CD4-positive, alpha-beta T cell (primary cell): ENCODE measurements around the gene INMT. TPM values are rescaled to one million over a fixed set of nuclear protein-coding genes. Genes with fewer than 3 reads are reported as not detected.

Experiments used
- ATAC-seq: fragments of 200-7000 bp; cut with Tn5 transposase; one replicate; pipeline ENCODE4 v1.10.0; 2022; ENCODE audit warnings: mild to moderate bottlenecking; ENCODE audit not compliant: poor library complexity
- CTCF ChIA-PET: fragments of 350-600 bp; sonication (Branson Sonifier 250); formaldehyde crosslinking; loops from one replicate; lab custom pipeline; 2021; ENCODE audit warnings: antibody characterized with exemption, inconsistent platforms; lab: Charles Lee
- POLR2A ChIA-PET: fragments of 350-600 bp; sonication (Branson Sonifier 250); formaldehyde crosslinking; loops from one replicate; lab custom pipeline; 2021; ENCODE audit warnings: antibody characterized with exemption, inconsistent platforms; lab: Charles Lee
- DNase-seq, 14 experiments: peaks; one replicate each; pipeline ENCODE4 v3.0.0-alpha.2; 2013 to 2020; ENCODE audit warnings: mixed read lengths in 2 of 14
- H3K27ac ChIP-seq, 2 donors: one replicate each; pipeline versions ENCODE4 v1.5.1 to v1.7.0; 2013; ENCODE audit warnings: low read length in 2 of 2, low read depth in 1 of 2, mild to moderate bottlenecking in 1 of 2
- H3K27me3 ChIP-seq, 2 experiments: 1 replicate in 1 of 2; 2 replicates in 1 of 2; pipeline versions ENCODE4 v1.6.1 to v1.7.0; 2013; ENCODE audit warnings: low read length in 2 of 2, control low read depth in 1 of 2, mild to moderate bottlenecking in 1 of 2, moderate library complexity in 1 of 2; ENCODE audit not compliant: insufficient read depth in 2 of 2, control insufficient read depth in 1 of 2
- H3K36me3 ChIP-seq: one replicate; pipeline ENCODE4 v1.6.1; 2013; ENCODE audit warnings: low read length, control low read depth; ENCODE audit not compliant: insufficient read depth
- H3K4me1 ChIP-seq: one replicate; pipeline ENCODE4 v1.6.1; 2013; ENCODE audit warnings: low read length, control low read depth; ENCODE audit not compliant: insufficient read depth
- H3K4me3 ChIP-seq: one replicate; pipeline ENCODE4 v1.5.1; 2013; ENCODE audit warnings: mild to moderate bottlenecking, low read length, moderate library complexity
- H3K9me3 ChIP-seq, 2 experiments: 1 replicate in 1 of 2; 2 replicates in 1 of 2; pipeline versions ENCODE4 v1.6.1 to v1.7.0; 2013; ENCODE audit warnings: low read length in 2 of 2, mild to moderate bottlenecking in 2 of 2, control low read depth in 1 of 2, moderate library complexity in 1 of 2; ENCODE audit not compliant: control insufficient read depth in 1 of 2, insufficient read depth in 1 of 2
- H3K27ac Mint-ChIP-seq: one replicate; pipeline ENCODE4 v1.8.0; 2020; ENCODE audit warnings: mixed read lengths
- H3K27me3 Mint-ChIP-seq: one replicate; pipeline ENCODE4 v1.8.0; 2021; ENCODE audit warnings: mixed read lengths
- H3K36me3 Mint-ChIP-seq: one replicate; pipeline ENCODE4 v1.8.0; 2021; ENCODE audit warnings: low read depth, mixed read lengths
- H3K4me1 Mint-ChIP-seq: one replicate; pipeline ENCODE4 v1.8.0; 2021; ENCODE audit warnings: low read depth, mixed read lengths
- H3K4me3 Mint-ChIP-seq: one replicate; pipeline ENCODE4 v1.8.0; 2020; ENCODE audit warnings: mild to moderate bottlenecking, mixed read lengths
- H3K9me3 Mint-ChIP-seq: one replicate; pipeline ENCODE4 v1.8.0; 2020; ENCODE audit warnings: mixed read lengths
- CTCF ChIP-seq: fragments of 200-600 bp; IDR thresholded peaks from one replicate; pipeline ENCODE4 v1.8.0; 2022; ENCODE audit warnings: antibody characterized with exemption, mild to moderate bottlenecking
- intact Hi-C, 2 experiments: fragments of 100-400 bp; cut with DNase I in 1 of 2; cut with micrococcal nuclease in 1 of 2; formaldehyde crosslinking; loops; one replicate each; pipeline versions ENCODE4 v1.15.1 to v1.9.0; 2023 to 2025; cut with DNase I, micrococcal nuclease
- total RNA-seq, 174 experiments: library from RNA in 2 of 174; stranded (reverse) in 2 of 174; gene quantifications; one replicate each; pipeline ENCODE4 v1.2.3 and lab custom pipeline; 2021 to 2026

INMT gene
- total RNA-seq, 2 experiments from 2014 or later: 0.36 to 0.69 TPM

- no peaks in the 10 kb centered on the region for H3K36me3 Mint-ChIP-seq
- Histone ChIP-seq H3K36me3 (no peaks in the 10 kb centered on the region), H3K4me3 (no peak overlapping the region), H3K27ac (no peak overlapping the region), H3K27me3 (no peaks in the 10 kb centered on the region), H3K9me3 (no peaks in the 10 kb centered on the region), H3K4me1 (no peaks in the 10 kb centered on the region)
- ATAC-seq (no peak), DNase-seq (no peak)
- no peak for TF ChIP-seq CTCF
- H3K4me1 Mint-ChIP-seq: peaks cover 18% of the 10 kb centered on the region
- no peaks in the 10 kb centered on the region for H3K27me3 Mint-ChIP-seq
- H3K4me3 Mint-ChIP-seq: no peak overlapping the region
- no peak overlapping the region for H3K27ac Mint-ChIP-seq
- no peaks in the 10 kb centered on the region for H3K9me3 Mint-ChIP-seq
- ChIA-PET POLR2A (no interaction called here), CTCF (no interaction called here)
- intact Hi-C loops: no loop called here
Measured at GRCh38 chr7:30795161-30795948, 43.4 kb downstream of the INMT start.

- ChIA-PET CTCF (no interaction called here), POLR2A (interaction anchor here (0.9 kb wide), 1 partner anchor 8 kb away, joined by 3 read pairs; no protein-coding TSS in a partner anchor)
- H3K36me3 Mint-ChIP-seq: no peaks in the 10 kb centered on the region
- H3K4me3 ChIP-seq: no peak overlapping the region
- no peaks in the 10 kb centered on the region for H3K27me3 ChIP-seq
- peaks cover 18% of the 10 kb centered on the region for H3K4me1 Mint-ChIP-seq
- H3K27ac ChIP-seq: no peak overlapping the region
- no peaks in the 10 kb centered on the region for H3K9me3 ChIP-seq
- ATAC-seq (peak; percentile 24), DNase-seq (no peak)
- no peaks in the 10 kb centered on the region for H3K9me3 Mint-ChIP-seq
- H3K36me3 ChIP-seq: no peaks in the 10 kb centered on the region
- TF ChIP-seq CTCF: no peak
- H3K27ac Mint-ChIP-seq: peak overlapping the region; percentile 4
- intact Hi-C loops: no loop called here
- H3K4me1 ChIP-seq: peaks cover 3% of the 10 kb centered on the region
- H3K4me3 Mint-ChIP-seq: no peak overlapping the region
- no peaks in the 10 kb centered on the region for H3K27me3 Mint-ChIP-seq
Measured at GRCh38 chr7:30796105-30796869, 44.4 kb downstream of the INMT start.

GRCh38 chr7:30797176-30798040 lies 45.5 kb downstream of the INMT start:
- CTCF ChIA-PET: no interaction called here
- H3K27me3 Mint-ChIP-seq: no peaks in the 10 kb centered on the region
- intact Hi-C loops: no loop called here

More at GRCh38 chr7:30797176-30798040, 45.5 kb downstream of the INMT start:
- Mint-ChIP-seq H3K4me1 (peaks cover 18% of the 10 kb centered on the region), H3K9me3 (no peaks in the 10 kb centered on the region), H3K4me3 (no peak overlapping the region), H3K27ac (no peak overlapping the region), H3K36me3 (no peaks in the 10 kb centered on the region)
- no peak for TF ChIP-seq CTCF
- Histone ChIP-seq H3K9me3 (no peaks in the 10 kb centered on the region), H3K4me3 (no peak overlapping the region), H3K27me3 (no peaks in the 10 kb centered on the region), H3K27ac (no peak overlapping the region), H3K4me1 (peaks cover 3% of the 10 kb centered on the region), H3K36me3 (no peaks in the 10 kb centered on the region)
- POLR2A ChIA-PET: interaction anchor here (0.9 kb wide), 1 partner anchor 10 kb away, joined by 3 read pairs; no protein-coding TSS in a partner anchor
- DNase-seq (no peak), ATAC-seq (no peak)
